Skeletal muscle satellite cell (primary cell): Measurements from ENCODE around the gene HPN.
"Not testable (repeated sequence)": the region's sequence is repeated elsewhere in the genome, so short reads cannot be mapped to it uniquely, and the experiment has no call there.

ENCODE experiments used
- H3K27me3 ChIP-seq: 2 replicates; pipeline ENCODE4 v1.7.0; 2013; ENCODE audit warnings: low read length; ENCODE audit not compliant: control insufficient read depth, insufficient read depth
- H3K36me3 ChIP-seq: 2 replicates; pipeline ENCODE4 v1.7.0; 2013; ENCODE audit warnings: mild to moderate bottlenecking, control low read depth, low read length; ENCODE audit not compliant: insufficient read depth
- H3K4me1 ChIP-seq: 2 replicates; pipeline ENCODE4 v1.7.0; 2013; ENCODE audit warnings: low read length; ENCODE audit not compliant: control insufficient read depth, insufficient read depth
- H3K4me2 ChIP-seq: 2 replicates; pipeline ENCODE4 v1.7.0; 2013; ENCODE audit warnings: mild to moderate bottlenecking, low read length
- H3K4me3 ChIP-seq: 2 replicates; pipeline ENCODE4 v1.7.0; 2013; ENCODE audit warnings: low read length
- H3K9ac ChIP-seq: 2 replicates; pipeline ENCODE4 v1.7.0; 2013; ENCODE audit warnings: mild to moderate bottlenecking, low read depth, low read length, moderate library complexity
- H3K9me3 ChIP-seq: replicated peaks from 2 replicates; pipeline ENCODE4 v1.7.0; 2013; ENCODE audit warnings: mild to moderate bottlenecking, control low read depth, low read length

HPN gene

GRCh38 chr19:35011091-35011689 lies 30.3 kb upstream of the HPN start:
- Histone ChIP-seq H3K9ac (no peak overlapping the region), H3K4me1 (peaks cover 4% of the 10 kb centered on the region), H3K4me2 (no peak overlapping the region), H3K27me3 (no peaks in the 10 kb centered on the region), H3K9me3 (no peaks in the 10 kb centered on the region), H3K36me3 (peaks cover 63% of the 10 kb centered on the region), H3K4me3 (no peak overlapping the region)

GRCh38 chr19:35011737-35012682 lies 29.5 kb upstream of the HPN start:
- Histone ChIP-seq H3K4me3 (no peak overlapping the region), H3K27me3 (no peaks in the 10 kb centered on the region), H3K9ac (no peak overlapping the region), H3K4me1 (no peaks in the 10 kb centered on the region), H3K9me3 (no peaks in the 10 kb centered on the region), H3K4me2 (no peak overlapping the region), H3K36me3 (peaks cover 57% of the 10 kb centered on the region)

- no peaks in the 10 kb centered on the region for H3K4me1 ChIP-seq
- no peak overlapping the region for H3K4me3 ChIP-seq
- H3K9me3 ChIP-seq, result no peaks in the 10 kb centered on the region
- H3K36me3 ChIP-seq, result peaks cover 61% of the 10 kb centered on the region
- H3K27me3 ChIP-seq, result no peaks in the 10 kb centered on the region
- no peak overlapping the region for H3K4me2 ChIP-seq
- no peak overlapping the region for H3K9ac ChIP-seq
Observed at GRCh38 chr19:35013041-35013819, 28.3 kb upstream of the HPN start.

- H3K9ac ChIP-seq, result no peak overlapping the region
- H3K36me3 ChIP-seq, result peaks cover 66% of the 10 kb centered on the region
- no peak overlapping the region for H3K4me3 ChIP-seq
- H3K4me2 ChIP-seq, result no peak overlapping the region
- no peaks in the 10 kb centered on the region for H3K27me3 ChIP-seq
- H3K4me1 ChIP-seq, result no peaks in the 10 kb centered on the region
- H3K9me3 ChIP-seq, result no peaks in the 10 kb centered on the region
Observed at GRCh38 chr19:35013820-35014754, 27.4 kb upstream of the HPN start.

GRCh38 chr19:35014774-35015173 lies 26.7 kb upstream of the HPN start:
- peaks cover 65% of the 10 kb centered on the region for H3K36me3 ChIP-seq
- not testable (repeated sequence) for H3K9me3 ChIP-seq, H3K27me3 ChIP-seq, H3K4me3 ChIP-seq, H3K4me1 ChIP-seq, H3K9ac ChIP-seq, H3K4me2 ChIP-seq

GRCh38 chr19:35015270-35015953 lies 26.1 kb upstream of the HPN start:
- H3K4me1 ChIP-seq, result no peaks in the 10 kb centered on the region
- H3K9ac ChIP-seq, result no peak overlapping the region
- no peaks in the 10 kb centered on the region for H3K9me3 ChIP-seq
- H3K27me3 ChIP-seq, result no peaks in the 10 kb centered on the region
- H3K4me3 ChIP-seq, result no peak overlapping the region
- no peak overlapping the region for H3K4me2 ChIP-seq
- H3K36me3 ChIP-seq, result peaks cover 62% of the 10 kb centered on the region

GRCh38 chr19:35015954-35016351 lies 25.6 kb upstream of the HPN start:
- H3K9me3 ChIP-seq, result no peaks in the 10 kb centered on the region
- H3K27me3 ChIP-seq, result no peaks in the 10 kb centered on the region
- H3K4me3 ChIP-seq, result no peak overlapping the region
- peaks cover 64% of the 10 kb centered on the region for H3K36me3 ChIP-seq
- H3K9ac ChIP-seq, result no peak overlapping the region
- H3K4me1 ChIP-seq, result no peaks in the 10 kb centered on the region
- no peak overlapping the region for H3K4me2 ChIP-seq

- Histone ChIP-seq H3K27me3 (no peaks in the 10 kb centered on the region), H3K4me1 (no peaks in the 10 kb centered on the region), H3K36me3 (peaks cover 67% of the 10 kb centered on the region), H3K9me3 (no peaks in the 10 kb centered on the region), H3K9ac (no peak overlapping the region), H3K4me3 (no peak overlapping the region), H3K4me2 (no peak overlapping the region)
Observed at GRCh38 chr19:35017507-35017906, 24.0 kb upstream of the HPN start.

- no peak overlapping the region for H3K4me2 ChIP-seq
- no peaks in the 10 kb centered on the region for H3K4me1 ChIP-seq
- H3K9me3 ChIP-seq, result no peaks in the 10 kb centered on the region
- no peaks in the 10 kb centered on the region for H3K27me3 ChIP-seq
- H3K36me3 ChIP-seq, result peaks cover 66% of the 10 kb centered on the region
- H3K4me3 ChIP-seq, result no peak overlapping the region
- no peak overlapping the region for H3K9ac ChIP-seq
Observed at GRCh38 chr19:35018379-35018778, 23.1 kb upstream of the HPN start.

GRCh38 chr19:35019144-35019543 lies 22.4 kb upstream of the HPN start:
- Histone ChIP-seq H3K36me3 (peaks cover 69% of the 10 kb centered on the region), H3K4me3 (no peak overlapping the region), H3K27me3 (no peaks in the 10 kb centered on the region), H3K4me1 (no peaks in the 10 kb centered on the region), H3K4me2 (no peak overlapping the region), H3K9ac (no peak overlapping the region), H3K9me3 (no peaks in the 10 kb centered on the region)
